Activated CD8-positive, alpha-beta T cell treated with anti-CD3 and anti-CD28 coated beads, Interleukin-2, amount 10 ng/mL, durations not matched to agents 7 days and 5 days (primary cell): ENCODE data around the gene CCDC182. TPM values are rescaled to one million over a fixed set of nuclear protein-coding genes. Genes with fewer than 3 reads are reported as not detected.

Experiments used
- ATAC-seq: fragments of 150-1000 bp; cut with Tn5 transposase; one replicate; pipeline ENCODE4 v1.10.0; 2021; ENCODE audit warnings: moderate library complexity
- CTCF ChIA-PET: fragments of 350-600 bp; sonication (Branson Sonifier 250); formaldehyde crosslinking; loops from one replicate; lab custom pipeline; 2021; ENCODE audit warnings: antibody characterized with exemption; lab: Charles Lee
- POLR2A ChIA-PET: fragments of 350-600 bp; sonication (Branson Sonifier 250); formaldehyde crosslinking; loops from one replicate; lab custom pipeline; 2021; ENCODE audit warnings: antibody characterized with exemption; lab: Charles Lee
- DNase-seq: peaks from one replicate; pipeline ENCODE4 v3.0.0-alpha.2; 2020
- H3K27ac Mint-ChIP-seq: one replicate; pipeline ENCODE4 v1.8.0; 2021; ENCODE audit warnings: mild to moderate bottlenecking, mixed read lengths
- H3K27me3 Mint-ChIP-seq: one replicate; pipeline ENCODE4 v1.8.0; 2021; ENCODE audit warnings: low read depth, mixed read lengths
- H3K36me3 Mint-ChIP-seq: one replicate; pipeline ENCODE4 v1.8.0; 2021; ENCODE audit warnings: low read depth, mixed read lengths
- H3K4me1 Mint-ChIP-seq: one replicate; pipeline ENCODE4 v1.8.0; 2021; ENCODE audit warnings: low read depth, mixed read lengths
- H3K4me3 Mint-ChIP-seq: one replicate; pipeline ENCODE4 v1.8.0; 2021; ENCODE audit warnings: mild to moderate bottlenecking, mixed read lengths
- H3K9me3 Mint-ChIP-seq: one replicate; pipeline ENCODE4 v1.8.0; 2022; ENCODE audit warnings: mixed read lengths; ENCODE audit not compliant: insufficient read depth
- total RNA-seq, 2 experiments: library from RNA; stranded (reverse); gene quantifications; one replicate each; pipeline ENCODE4 v1.2.3, GENCODE V29; 2021

The CCDC182 gene
- not detected for total RNA-seq

DNA sequence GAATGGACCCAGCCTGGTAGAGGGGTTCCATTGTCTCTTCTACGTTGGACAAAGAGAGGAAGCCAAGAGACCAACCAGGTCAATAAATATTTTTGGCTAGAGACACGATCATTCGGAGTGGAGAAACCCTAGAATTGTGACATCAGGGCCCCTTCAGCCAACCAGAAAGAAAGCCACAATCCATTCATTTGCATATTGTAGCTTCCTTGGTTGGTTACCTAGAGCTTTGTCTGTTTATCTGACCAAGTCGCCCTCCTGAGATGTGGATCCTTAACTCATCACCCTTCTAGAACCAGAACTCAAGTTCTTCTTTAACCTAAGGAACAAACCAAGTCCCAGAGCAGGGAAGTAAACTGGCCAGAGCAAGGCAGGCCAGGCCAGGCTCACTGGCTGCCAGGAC is at the start of gene CCDC182:
CCDC182 (minus strand) TSS at position 58 of the 400 bp plus-strand sequence; CDS start at position 31, 27 bp downstream.
- peaks cover 25% of the 10 kb centered on the region for H3K4me1 Mint-ChIP-seq
- POLR2A ChIA-PET = no interaction called here
- H3K36me3 Mint-ChIP-seq = no peaks in the 10 kb centered on the region
- no peaks in the 10 kb centered on the region for H3K9me3 Mint-ChIP-seq
- CTCF ChIA-PET = interaction anchor here (1.0 to 3.0 kb wide), 4 partner anchors 39 to 502 kb away, joined by 4 to 33 read pairs (median 4); no protein-coding TSS in a partner anchor
- H3K4me3 Mint-ChIP-seq = no peak within 1 kb of the TSS
- no peak within 1 kb of the TSS for H3K27ac Mint-ChIP-seq
- DNase-seq (no peak), ATAC-seq (no peak)
- H3K27me3 Mint-ChIP-seq = peaks cover 7% of the 10 kb centered on the region

DNA sequence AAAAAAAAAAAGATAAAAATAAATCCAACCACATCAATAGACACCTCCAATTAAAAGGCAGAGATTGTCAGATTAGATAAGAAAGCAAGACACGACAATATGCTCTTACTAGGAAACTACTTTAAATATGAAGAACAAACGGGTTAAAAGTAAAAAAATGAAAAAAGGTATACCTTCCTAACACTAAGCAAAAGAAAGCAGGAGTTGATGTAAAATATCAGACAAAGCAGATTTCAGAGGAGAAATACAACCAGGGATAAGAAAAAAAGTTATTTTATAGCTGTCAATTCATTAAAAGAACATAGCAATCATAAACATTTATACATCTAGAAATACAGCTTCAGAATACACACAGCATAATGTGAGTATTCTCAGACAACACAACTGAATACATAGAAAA is 49.7 kb upstream of the CCDC182 start:
- peaks cover 1% of the 10 kb centered on the region for H3K4me1 Mint-ChIP-seq
- no peak for ATAC-seq
- no peaks in the 10 kb centered on the region for H3K36me3 Mint-ChIP-seq
- CTCF ChIA-PET = interaction anchor here (1.5 to 3.6 kb wide), 2 partner anchors 11 to 39 kb away, joined by 7 to 29 read pairs; no protein-coding TSS in a partner anchor
- no peak overlapping the region for H3K4me3 Mint-ChIP-seq
- H3K27ac Mint-ChIP-seq = no peak overlapping the region
- POLR2A ChIA-PET = no interaction called here
- peaks cover 11% of the 10 kb centered on the region for H3K27me3 Mint-ChIP-seq
- H3K9me3 Mint-ChIP-seq = no peaks in the 10 kb centered on the region
- no peak for DNase-seq

DNA sequence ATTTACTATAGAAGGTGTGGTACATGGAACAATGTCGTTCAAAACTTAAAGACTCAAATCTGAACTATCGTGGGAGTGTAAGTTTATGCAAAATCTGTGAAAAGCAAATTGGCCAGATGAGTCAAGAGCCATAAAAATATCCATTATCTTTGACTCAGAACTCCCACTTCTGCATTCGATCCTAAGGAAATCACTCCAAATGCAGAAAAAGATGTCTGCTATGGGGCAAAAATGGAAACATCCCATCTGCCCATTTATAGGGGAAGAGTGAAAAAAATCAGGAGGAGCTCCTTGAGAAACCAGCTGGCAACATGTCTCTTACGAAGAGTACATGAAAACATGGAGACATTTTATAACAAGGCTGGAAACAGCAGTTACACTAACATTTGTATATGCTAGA is 43.6 kb upstream of the CCDC182 start:
- Mint-ChIP-seq H3K27me3 (peaks cover 41% of the 10 kb centered on the region), H3K4me3 (no peak overlapping the region), H3K36me3 (no peaks in the 10 kb centered on the region), H3K9me3 (no peaks in the 10 kb centered on the region), H3K27ac (no peak overlapping the region), H3K4me1 (no peaks in the 10 kb centered on the region)
- DNase-seq (no peak), ATAC-seq (no peak)
- ChIA-PET POLR2A (no interaction called here), CTCF (no interaction called here)

DNA sequence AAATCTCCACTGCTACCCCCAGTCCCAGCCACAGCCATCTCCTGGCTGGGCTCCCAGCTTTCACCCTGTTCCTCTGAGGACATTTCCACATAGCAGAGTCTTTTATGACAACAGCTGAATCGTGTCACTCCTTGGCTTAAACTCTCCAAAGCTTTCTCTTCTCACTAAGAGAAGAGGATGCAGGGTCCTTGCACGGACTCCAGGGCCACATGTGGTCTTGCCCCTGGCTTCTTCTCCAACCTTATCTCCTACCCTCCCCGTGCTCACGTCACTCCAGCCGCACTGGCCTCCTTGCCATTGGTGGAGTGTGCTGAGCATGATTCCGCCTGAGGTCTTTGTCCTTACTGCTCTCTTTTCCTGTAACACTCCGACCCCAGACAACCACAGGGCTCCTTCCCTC is 39.9 kb upstream of the CCDC182 start:
- Mint-ChIP-seq H3K4me3 (no peak overlapping the region), H3K27me3 (peaks cover 37% of the 10 kb centered on the region), H3K9me3 (no peaks in the 10 kb centered on the region), H3K27ac (no peak overlapping the region), H3K36me3 (no peaks in the 10 kb centered on the region), H3K4me1 (no peaks in the 10 kb centered on the region)
- ATAC-seq (no peak), DNase-seq (no peak)
- POLR2A ChIA-PET = no interaction called here
- CTCF ChIA-PET = interaction anchor here (1.9 to 5.6 kb wide), 6 partner anchors 10 to 655 kb away, joined by 7 to 52 read pairs (median 20); no protein-coding TSS in a partner anchor

DNA sequence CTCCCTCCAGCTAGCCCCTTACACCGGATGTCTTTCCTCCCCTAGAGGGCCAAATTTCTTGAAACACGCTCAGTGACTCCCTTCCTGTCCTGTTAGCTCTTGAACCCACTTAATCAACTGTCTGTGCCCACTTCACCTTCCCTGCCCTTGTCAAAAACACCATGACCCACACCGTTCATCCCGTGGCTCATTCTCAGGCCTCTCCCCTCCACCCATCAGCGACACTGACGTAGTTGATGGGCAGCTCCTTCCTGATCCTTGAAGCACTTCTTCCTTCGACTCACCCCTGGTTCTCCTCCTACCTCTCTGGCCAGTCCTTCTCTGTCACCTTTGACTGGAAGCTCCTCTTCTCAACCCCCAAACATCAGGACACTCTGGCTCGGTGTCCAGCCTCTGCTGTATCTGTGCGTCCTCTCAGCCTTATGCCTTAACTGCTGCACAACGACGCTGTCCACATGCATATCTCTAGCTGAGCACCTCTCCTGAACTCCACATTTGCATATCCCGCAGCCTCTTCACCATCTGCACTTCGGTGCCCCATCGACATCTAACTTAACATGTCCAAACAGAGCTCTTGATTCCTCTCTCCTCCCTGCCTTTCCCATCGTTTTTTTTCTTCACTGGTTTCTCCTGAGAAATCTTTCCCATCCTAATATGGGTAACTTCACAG is 39.3 kb upstream of the CCDC182 start:
- CTCF ChIA-PET = interaction anchor here (0.7 to 5.6 kb wide), 48 partner anchors 8 to 693 kb away, joined by 3 to 52 read pairs (median 4); no protein-coding TSS in a partner anchor
- POLR2A ChIA-PET = no interaction called here

DNA sequence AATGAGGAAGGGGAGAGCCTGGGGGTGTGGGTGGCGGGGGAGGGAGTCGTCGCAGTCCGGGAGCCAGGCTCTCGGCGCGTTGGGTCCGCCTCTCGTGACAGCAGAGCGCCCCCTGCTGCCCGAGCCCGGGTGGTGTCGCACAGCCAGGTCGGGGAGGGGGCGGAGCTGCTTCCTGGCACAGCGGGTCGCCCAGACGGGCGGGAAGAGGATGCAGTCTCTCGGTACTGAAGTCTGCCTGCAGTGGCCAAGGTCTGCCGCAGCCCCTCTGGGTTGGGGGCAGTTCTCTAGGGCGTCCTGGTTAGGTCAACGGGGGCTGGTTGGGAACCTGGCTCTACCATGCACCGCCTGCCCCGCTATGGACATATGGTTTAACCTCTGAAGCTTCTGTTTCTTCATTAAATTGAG is 38.2 kb upstream of the CCDC182 start:
- ChIA-PET CTCF (interaction anchor here (0.6 to 5.6 kb wide), 63 partner anchors 9 to 692 kb away, joined by 3 to 52 read pairs (median 4); no protein-coding TSS in a partner anchor), POLR2A (interaction anchor here (0.5 to 0.6 kb wide), 2 partner anchors 870 to 1463 kb away, joined by 3 read pairs; partner anchors contain the start of gene TRIM25)
- H3K4me3 Mint-ChIP-seq = no peak overlapping the region
- no peak overlapping the region for H3K27ac Mint-ChIP-seq
- no peaks in the 10 kb centered on the region for H3K9me3 Mint-ChIP-seq
- H3K27me3 Mint-ChIP-seq = peaks cover 23% of the 10 kb centered on the region
- H3K36me3 Mint-ChIP-seq = no peaks in the 10 kb centered on the region
- peak; percentile 86 for DNase-seq
- H3K4me1 Mint-ChIP-seq = no peaks in the 10 kb centered on the region
- ATAC-seq = peak; percentile 97

More for the DNA sequence above, 39.3 kb upstream of the CCDC182 start:
- no peak for DNase-seq
- Mint-ChIP-seq H3K4me1 (no peaks in the 10 kb centered on the region), H3K9me3 (no peaks in the 10 kb centered on the region), H3K4me3 (no peak overlapping the region), H3K36me3 (no peaks in the 10 kb centered on the region), H3K27ac (no peak overlapping the region), H3K27me3 (peaks cover 31% of the 10 kb centered on the region)
- ATAC-seq = no peak

DNA sequence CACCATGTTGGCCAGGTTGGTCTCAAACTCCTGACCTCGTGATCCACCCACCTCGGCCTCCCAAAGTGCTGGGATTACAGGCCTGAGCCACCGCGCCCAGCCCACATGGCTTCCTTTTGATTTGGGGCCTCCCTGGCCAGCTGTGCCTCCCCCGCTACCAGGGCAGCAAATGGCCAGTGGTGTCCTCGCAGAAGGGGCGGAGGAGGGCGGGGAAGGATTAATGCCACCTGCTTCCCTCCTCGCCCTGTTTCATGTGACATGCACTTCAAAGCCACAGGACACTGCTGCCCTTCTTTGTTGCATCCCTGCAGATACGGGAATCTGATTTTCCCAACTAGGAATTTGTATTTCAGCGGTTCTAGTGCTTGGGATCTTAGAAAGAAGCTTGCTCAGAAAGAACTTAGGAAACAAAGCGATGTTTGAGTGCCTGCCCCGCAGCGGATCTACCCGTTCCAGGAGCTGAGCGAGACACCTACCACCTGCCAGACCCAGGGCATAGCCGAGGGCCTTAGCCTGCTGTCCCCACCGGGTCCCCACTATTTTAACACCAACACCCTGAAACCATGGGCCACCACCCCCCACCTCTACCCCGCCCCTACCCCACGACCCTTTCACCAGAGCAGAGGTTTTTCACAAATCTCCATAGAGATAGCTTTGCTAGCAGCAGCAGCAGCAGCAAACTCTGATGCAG is 37.7 kb upstream of the CCDC182 start:
- no peaks in the 10 kb centered on the region for H3K36me3 Mint-ChIP-seq
- H3K9me3 Mint-ChIP-seq = no peaks in the 10 kb centered on the region
- H3K27me3 Mint-ChIP-seq = peaks cover 18% of the 10 kb centered on the region
- CTCF ChIA-PET = interaction anchor here (0.6 to 5.6 kb wide), 45 partner anchors 9 to 692 kb away, joined by 3 to 52 read pairs (median 4); no protein-coding TSS in a partner anchor
- no peak overlapping the region for H3K27ac Mint-ChIP-seq
- no peak overlapping the region for H3K4me3 Mint-ChIP-seq
- POLR2A ChIA-PET = interaction anchor here (0.5 to 0.6 kb wide), 2 partner anchors 869 to 1463 kb away, joined by 3 read pairs; partner anchors contain the start of gene TRIM25
- H3K4me1 Mint-ChIP-seq = no peaks in the 10 kb centered on the region
- no peak for ATAC-seq
- DNase-seq = no peak

DNA sequence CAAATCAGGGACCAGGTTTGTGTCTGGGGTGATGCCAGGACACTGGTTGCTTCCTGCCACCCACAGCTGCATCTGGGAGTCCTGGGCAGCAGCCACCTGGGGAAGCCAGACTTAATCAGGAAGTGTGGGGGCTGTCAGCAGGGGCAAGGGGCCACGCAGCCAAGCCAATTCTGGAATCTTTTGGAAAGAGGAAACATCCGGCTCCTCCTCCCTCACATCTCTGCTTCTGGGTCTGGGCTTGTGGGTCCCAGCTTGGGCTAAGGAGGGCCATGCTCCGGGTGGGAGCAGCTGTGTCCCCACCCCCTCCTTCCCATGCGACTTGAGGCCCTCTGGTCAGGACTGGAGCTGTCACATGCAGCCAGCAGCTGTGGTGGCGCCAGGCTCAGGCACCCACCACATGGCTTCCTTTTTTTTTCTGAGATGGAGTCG is 37.0 kb upstream of the CCDC182 start:
- ChIA-PET POLR2A (no interaction called here), CTCF (interaction anchor here (0.7 to 5.6 kb wide), 8 partner anchors 11 to 656 kb away, joined by 3 to 52 read pairs (median 18); no protein-coding TSS in a partner anchor)
- H3K27ac Mint-ChIP-seq = no peak overlapping the region
- no peaks in the 10 kb centered on the region for H3K9me3 Mint-ChIP-seq
- H3K27me3 Mint-ChIP-seq = peaks cover 16% of the 10 kb centered on the region
- H3K4me1 Mint-ChIP-seq = no peaks in the 10 kb centered on the region
- no peak overlapping the region for H3K4me3 Mint-ChIP-seq
- ATAC-seq (no peak), DNase-seq (no peak)
- no peaks in the 10 kb centered on the region for H3K36me3 Mint-ChIP-seq

DNA sequence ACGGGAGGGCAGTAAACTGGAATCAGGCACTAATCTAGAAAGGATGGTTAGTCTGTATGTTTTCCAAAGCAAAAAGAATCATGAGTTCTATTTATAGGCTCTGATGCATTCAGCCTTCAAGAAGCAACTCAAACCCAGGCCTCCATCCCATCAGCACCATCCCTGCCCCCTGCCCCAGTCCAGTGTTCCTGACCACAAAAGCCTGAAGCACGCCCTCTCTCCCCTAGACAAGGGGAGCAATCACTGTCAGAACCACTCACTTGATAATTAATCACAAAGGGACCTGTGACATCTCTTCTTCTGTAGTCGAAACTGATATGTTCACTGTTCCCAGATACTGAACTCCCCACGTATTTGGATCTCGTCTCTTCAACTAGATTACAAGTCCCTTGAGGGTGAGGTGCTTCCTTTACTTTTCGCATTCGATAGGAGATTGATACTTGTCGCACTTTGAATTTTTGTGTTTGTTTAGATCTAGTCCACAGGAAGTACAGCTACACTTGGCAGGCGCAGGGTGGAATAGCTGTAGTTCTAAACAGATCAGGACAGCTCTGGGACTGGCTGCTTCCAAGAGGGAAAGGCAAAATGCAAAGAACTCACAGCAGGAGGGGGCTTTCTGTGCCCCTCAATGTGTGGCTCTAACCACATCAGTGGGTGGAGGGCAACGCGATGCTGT is 36.4 kb upstream of the CCDC182 start:
- ATAC-seq (no peak), DNase-seq (no peak)
- Mint-ChIP-seq H3K27ac (no peak overlapping the region), H3K36me3 (no peaks in the 10 kb centered on the region), H3K4me3 (no peak overlapping the region), H3K27me3 (peaks cover 13% of the 10 kb centered on the region), H3K4me1 (no peaks in the 10 kb centered on the region), H3K9me3 (no peaks in the 10 kb centered on the region)
- POLR2A ChIA-PET = no interaction called here
- CTCF ChIA-PET = interaction anchor here (0.7 to 5.6 kb wide), 5 partner anchors 11 to 656 kb away, joined by 3 to 52 read pairs (median 23); no protein-coding TSS in a partner anchor

DNA sequence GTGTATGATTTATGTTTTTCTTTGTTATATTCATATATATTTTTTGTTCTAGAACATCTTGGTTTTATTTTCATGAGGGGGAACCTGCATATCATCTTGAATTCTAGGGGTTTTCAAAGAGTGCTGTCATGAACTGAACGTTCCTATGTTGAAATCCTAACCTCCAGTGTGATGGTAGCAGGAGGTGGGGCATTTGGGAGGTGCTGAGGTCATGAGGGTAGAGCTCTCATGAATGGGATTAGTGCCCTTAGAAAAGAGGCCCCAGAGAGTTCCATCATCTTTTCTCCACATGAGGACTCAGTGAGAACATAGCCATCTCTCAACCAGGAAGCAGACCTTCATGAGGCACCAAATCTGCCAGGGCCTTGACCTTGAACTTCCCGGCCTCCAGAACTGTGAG is 34.6 kb upstream of the CCDC182 start:
- H3K27ac Mint-ChIP-seq = no peak overlapping the region
- ChIA-PET CTCF (interaction anchor here (1.2 kb wide), 1 partner anchor 32 kb away, joined by 6 read pairs; no protein-coding TSS in a partner anchor), POLR2A (no interaction called here)
- H3K4me1 Mint-ChIP-seq = no peaks in the 10 kb centered on the region
- no peak for ATAC-seq
- no peak overlapping the region for H3K4me3 Mint-ChIP-seq
- H3K27me3 Mint-ChIP-seq = peaks cover 22% of the 10 kb centered on the region
- no peak for DNase-seq
- H3K36me3 Mint-ChIP-seq = no peaks in the 10 kb centered on the region
- no peaks in the 10 kb centered on the region for H3K9me3 Mint-ChIP-seq

DNA sequence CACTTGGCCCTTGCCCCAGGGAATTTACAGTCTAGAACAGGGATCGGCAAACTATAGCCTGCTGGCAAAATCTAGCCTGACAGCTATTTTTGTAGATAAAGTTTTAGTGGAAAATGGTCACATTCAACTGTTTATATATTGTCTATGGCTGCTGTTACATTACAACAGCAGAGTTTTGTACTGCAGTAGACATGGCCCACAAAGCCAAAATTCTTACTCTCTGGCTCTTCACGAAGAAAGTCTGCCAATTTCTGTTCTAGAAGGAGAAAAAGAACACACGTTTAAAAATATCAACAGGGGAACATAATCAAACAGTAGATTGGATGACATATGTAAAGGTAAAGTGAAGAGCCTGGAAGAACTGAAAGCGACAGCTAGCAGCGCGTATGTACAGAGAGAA is 33.2 kb upstream of the CCDC182 start:
- DNase-seq (no peak), ATAC-seq (no peak)
- no peak overlapping the region for H3K4me3 Mint-ChIP-seq
- POLR2A ChIA-PET = no interaction called here
- H3K27ac Mint-ChIP-seq = no peak overlapping the region
- CTCF ChIA-PET = interaction anchor here (1.2 kb wide), 1 partner anchor 31 kb away, joined by 6 read pairs; no protein-coding TSS in a partner anchor
- H3K27me3 Mint-ChIP-seq = peaks cover 32% of the 10 kb centered on the region
- H3K36me3 Mint-ChIP-seq = no peaks in the 10 kb centered on the region
- H3K9me3 Mint-ChIP-seq = no peaks in the 10 kb centered on the region
- H3K4me1 Mint-ChIP-seq = no peaks in the 10 kb centered on the region
